GM23338 (cell line): ENCODE measurements around the gene IL1RN. TPM values are rescaled to one million over a fixed set of nuclear protein-coding genes. Genes with fewer than 3 reads are reported as not detected.

ENCODE experiments used
- ATAC-seq: fragments of 200-7000 bp; cut with Tn5 transposase; 3 replicates; pipeline ENCODE4 v1.9.1; 2020
- DNase-seq: peaks from one replicate; pipeline ENCODE4 v3.0.0-alpha.2; 2015; ENCODE audit warnings: low spot score
- H2AFZ ChIP-seq: fragments of 200-600 bp; sonication (generic); 2 replicates; pipeline ENCODE4 v1.8.0; 2016; ENCODE audit warnings: antibody characterized with exemption, mild to moderate bottlenecking, moderate library complexity
- H3F3A ChIP-seq: fragments of 200-600 bp; sonication (generic); replicated peaks from 2 replicates; pipeline ENCODE4 v1.8.0; 2017; ENCODE audit warnings: antibody characterized with exemption, mixed run types, low read depth
- H3K27ac ChIP-seq: fragments of 200-600 bp; sonication (generic); 2 replicates; pipeline ENCODE4 v1.6.1; 2016; ENCODE audit warnings: low read depth
- H3K27me3 ChIP-seq: fragments of 200-600 bp; sonication (generic); 2 replicates; pipeline ENCODE4 v1.8.0; 2016; ENCODE audit warnings: mild to moderate bottlenecking, mixed run types, moderate library complexity; ENCODE audit not compliant: insufficient read depth
- H3K36me3 ChIP-seq: fragments of 200-600 bp; sonication (generic); 2 replicates; pipeline ENCODE4 v1.8.0; 2016; ENCODE audit warnings: mild to moderate bottlenecking; ENCODE audit not compliant: insufficient read depth
- H3K4me1 ChIP-seq: fragments of 200-600 bp; sonication (generic); 2 replicates; pipeline ENCODE4 v1.8.0; 2016; ENCODE audit warnings: mild to moderate bottlenecking, moderate library complexity; ENCODE audit not compliant: insufficient read depth
- H3K4me2 ChIP-seq: fragments of 200-600 bp; sonication (generic); 2 replicates; pipeline ENCODE4 v1.7.1; 2017; ENCODE audit warnings: mixed run types
- H3K4me3 ChIP-seq: fragments of 200-600 bp; sonication (generic); 2 replicates; pipeline ENCODE4 v1.6.1; 2016; ENCODE audit warnings: mixed run types
- H3K79me2 ChIP-seq: fragments of 200-600 bp; sonication (generic); replicated peaks from 2 replicates; pipeline ENCODE4 v1.8.0; 2017; ENCODE audit warnings: mild to moderate bottlenecking; ENCODE audit not compliant: insufficient read depth
- H3K9me2 ChIP-seq: fragments of 200-600 bp; sonication (generic); 2 replicates; pipeline ENCODE4 v1.8.0; 2017; ENCODE audit not compliant: insufficient read depth
- H4K20me1 ChIP-seq: fragments of 200-600 bp; sonication (generic); replicated peaks from 2 replicates; pipeline ENCODE4 v1.8.0; 2017; ENCODE audit warnings: mild to moderate bottlenecking; ENCODE audit not compliant: insufficient read depth
- H3K27ac Mint-ChIP-seq: 2 replicates; pipeline ENCODE4 v1.8.0; 2020; ENCODE audit warnings: inconsistent platforms, mild to moderate bottlenecking, moderate library complexity, mixed read lengths
- H3K27me3 Mint-ChIP-seq: 3 replicates; pipeline ENCODE4 v1.8.0; 2022; ENCODE audit warnings: low read depth, mild to moderate bottlenecking, moderate library complexity, mixed read lengths, inconsistent platforms; ENCODE audit not compliant: insufficient read depth, poor library complexity
- H3K36me3 Mint-ChIP-seq: 3 replicates; pipeline ENCODE4 v1.8.0; 2021; ENCODE audit warnings: low read depth, mild to moderate bottlenecking, inconsistent platforms, moderate library complexity, mixed read lengths
- H3K4me1 Mint-ChIP-seq: 3 replicates; pipeline ENCODE4 v1.8.0; 2020; ENCODE audit warnings: mild to moderate bottlenecking, inconsistent platforms, mixed read lengths
- H3K4me3 Mint-ChIP-seq: 3 replicates; pipeline ENCODE4 v1.8.0; 2021; ENCODE audit warnings: moderate library complexity, mild to moderate bottlenecking, inconsistent platforms, mixed read lengths
- H3K9me3 Mint-ChIP-seq: 3 replicates; pipeline ENCODE4 v1.8.0; 2020; ENCODE audit warnings: moderate library complexity, mild to moderate bottlenecking, inconsistent platforms, mixed read lengths
- CREB1 ChIP-seq: fragments of 250-450 bp; sonication (Bioruptor Pico); IDR thresholded peaks from 2 replicates; pipeline ENCODE4 v1.5.0; 2020; ENCODE audit warnings: low read depth, mild to moderate bottlenecking, moderate library complexity
- CTCF ChIP-seq, 2 experiments: fragments of 200-600 bp in 1 of 2; sonication (generic) in 1 of 2; conservative IDR thresholded peaks; 2 replicates each; pipeline versions ENCODE4 v1.5.1 to v1.6.1; 2016 to 2017; ENCODE audit warnings: antibody characterized with exemption in 2 of 2, low read depth in 2 of 2, mild to moderate bottlenecking in 2 of 2, moderate library complexity in 1 of 2
- ETS1 ChIP-seq: IDR thresholded peaks from 2 replicates; pipeline ENCODE4 v1.6.1; 2016; ENCODE audit warnings: antibody characterized with exemption
- EZH2 ChIP-seq: fragments of 200-600 bp; sonication (generic); IDR thresholded peaks from one replicate; pipeline ENCODE4 v1.8.0; 2017; ENCODE audit warnings: antibody characterized with exemption, mild to moderate bottlenecking, low read depth; ENCODE audit not compliant: unreplicated experiment
- EZH2phosphoT487 ChIP-seq: fragments of 200-600 bp; sonication (generic); IDR thresholded peaks from one replicate; pipeline ENCODE4 v1.8.1; 2018; ENCODE audit warnings: antibody characterized with exemption; ENCODE audit not compliant: unreplicated experiment
- JUNB ChIP-seq: IDR thresholded peaks from one replicate; pipeline ENCODE4 v1.6.1; 2016; ENCODE audit warnings: antibody characterized with exemption; ENCODE audit not compliant: unreplicated experiment
- NANOG ChIP-seq: IDR thresholded peaks from 2 replicates; pipeline ENCODE4 v1.6.1; 2016; ENCODE audit warnings: antibody characterized with exemption, borderline replicate concordance
- POLR2AphosphoS5 ChIP-seq: IDR thresholded peaks from 2 replicates; pipeline ENCODE4 v1.6.1; 2016; ENCODE audit warnings: antibody characterized with exemption, low read depth
- REST ChIP-seq: IDR thresholded peaks from one replicate; pipeline ENCODE4 v1.6.1; 2018; ENCODE audit warnings: antibody characterized with exemption; ENCODE audit not compliant: unreplicated experiment
- STAT1 ChIP-seq: IDR thresholded peaks from one replicate; pipeline ENCODE4 v1.6.1; 2016; ENCODE audit warnings: antibody characterized with exemption; ENCODE audit not compliant: unreplicated experiment
- ZNF114 ChIP-seq: fragments of 250-450 bp; sonication (Bioruptor Pico); IDR thresholded peaks from 2 replicates; pipeline ENCODE4 v1.5.0; 2020; ENCODE audit warnings: mild to moderate bottlenecking, moderate library complexity
- ZNF331 ChIP-seq: fragments of 250-450 bp; sonication (Bioruptor Pico); IDR thresholded peaks from 2 replicates; pipeline ENCODE4 v1.5.0; 2020; ENCODE audit warnings: low read depth, mild to moderate bottlenecking, moderate library complexity
- ZNF462 ChIP-seq: fragments of 250-450 bp; sonication (Bioruptor Pico); IDR thresholded peaks from 2 replicates; pipeline ENCODE4 v1.5.0; 2020; ENCODE audit warnings: mild to moderate bottlenecking, moderate library complexity
- polyA plus RNA-seq: library from polyadenylated mRNA; unstranded; fragments of >200 nt; fragmentation: Nextera tagmentation; extraction: Ambion mirVana; gene quantifications from 2 replicates; pipeline ENCODE4 v1.2.1, GENCODE V29; 2016
- total RNA-seq: library from RNA; depleted of rRNA; stranded (reverse); fragments of >200 nt; shearing (Covaris generic); gene quantifications from 2 replicates; pipeline ENCODE4 v1.2.3, GENCODE V29; 2014

IL1RN gene
- total and polyA plus RNA-seq, 2 experiments from 2014 or later: not detected

DNA sequence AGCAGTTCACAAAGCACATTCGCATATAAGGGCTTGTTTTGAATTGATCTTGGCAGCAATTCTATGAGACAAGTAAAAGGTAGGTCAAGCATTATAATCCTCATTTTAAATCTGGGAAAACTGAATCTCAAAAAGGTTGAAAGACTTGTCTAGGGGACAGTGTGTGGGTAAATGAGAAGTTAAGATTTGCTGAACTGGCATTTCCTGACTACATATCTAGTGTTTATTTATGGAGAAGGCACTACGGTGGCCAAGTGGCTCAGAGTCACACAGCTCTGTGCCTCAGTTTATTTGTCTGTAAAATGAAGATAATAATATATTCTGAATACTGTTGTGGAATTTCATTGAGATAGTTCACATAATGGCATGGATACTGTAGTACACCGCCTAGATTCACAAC lies 16.3 kb upstream of the IL1RN start:
- no peak overlapping the region for H3K4me2 ChIP-seq
- H3K36me3 Mint-ChIP-seq: no peaks in the 10 kb centered on the region
- TF ChIP-seq CREB1 (no peak), CTCF (conservative IDR thresholded peaks at IDR 0.05; ENCODE audit: low read depth in 2 of 2) (no peak), STAT1 (no peak), REST (no peak), POLR2AphosphoS5 (no peak), ZNF462 (CRISPR knock-in tag) (no peak), ZNF331 (CRISPR knock-in tag) (no peak), JUNB (no peak), EZH2 (no peak), ZNF114 (CRISPR knock-in tag) (no peak), EZH2phosphoT487 (no peak), NANOG (no peak), ETS1 (no peak)
- peaks cover 2% of the 10 kb centered on the region; the same call in 1 of the 3 replicates for H3K4me1 Mint-ChIP-seq
- no peak overlapping the region for H3K27ac ChIP-seq
- ATAC-seq (no peak), DNase-seq (no peak)
- H3K4me3 Mint-ChIP-seq: no peak overlapping the region
- H3K27ac Mint-ChIP-seq: no peak overlapping the region
- H3K9me2 ChIP-seq: peaks cover 17% of the 10 kb centered on the region
- H3K4me3 ChIP-seq: no peak overlapping the region
- H3K36me3 ChIP-seq: no peaks in the 10 kb centered on the region
- H3K27me3 Mint-ChIP-seq: no peaks in the 10 kb centered on the region
- no peaks in the 10 kb centered on the region for H3F3A ChIP-seq
- H3K9me3 Mint-ChIP-seq: no peaks in the 10 kb centered on the region
- H3K4me1 ChIP-seq: peaks cover 9% of the 10 kb centered on the region; the same call in 1 of the 2 replicates
- no peaks in the 10 kb centered on the region for H4K20me1 ChIP-seq
- no peaks in the 10 kb centered on the region for H3K79me2 ChIP-seq
- no peaks in the 10 kb centered on the region for H3K27me3 ChIP-seq
- H2AFZ ChIP-seq: no peak overlapping the region
